Measurements from ENCODE around the gene SERPINB3. TPM values are rescaled to one million over a fixed set of nuclear protein-coding genes. Genes with fewer than 3 reads are reported as not detected.
"Not testable (repeated sequence)": the region's sequence is repeated elsewhere in the genome, so short reads cannot be mapped to it uniquely, and the experiment has no call there.

Gene SERPINB3
- total and polyA plus RNA-seq, 2 donors (not counting 1 experiment from before 2014, with no cell fraction given): not detected

DNA sequence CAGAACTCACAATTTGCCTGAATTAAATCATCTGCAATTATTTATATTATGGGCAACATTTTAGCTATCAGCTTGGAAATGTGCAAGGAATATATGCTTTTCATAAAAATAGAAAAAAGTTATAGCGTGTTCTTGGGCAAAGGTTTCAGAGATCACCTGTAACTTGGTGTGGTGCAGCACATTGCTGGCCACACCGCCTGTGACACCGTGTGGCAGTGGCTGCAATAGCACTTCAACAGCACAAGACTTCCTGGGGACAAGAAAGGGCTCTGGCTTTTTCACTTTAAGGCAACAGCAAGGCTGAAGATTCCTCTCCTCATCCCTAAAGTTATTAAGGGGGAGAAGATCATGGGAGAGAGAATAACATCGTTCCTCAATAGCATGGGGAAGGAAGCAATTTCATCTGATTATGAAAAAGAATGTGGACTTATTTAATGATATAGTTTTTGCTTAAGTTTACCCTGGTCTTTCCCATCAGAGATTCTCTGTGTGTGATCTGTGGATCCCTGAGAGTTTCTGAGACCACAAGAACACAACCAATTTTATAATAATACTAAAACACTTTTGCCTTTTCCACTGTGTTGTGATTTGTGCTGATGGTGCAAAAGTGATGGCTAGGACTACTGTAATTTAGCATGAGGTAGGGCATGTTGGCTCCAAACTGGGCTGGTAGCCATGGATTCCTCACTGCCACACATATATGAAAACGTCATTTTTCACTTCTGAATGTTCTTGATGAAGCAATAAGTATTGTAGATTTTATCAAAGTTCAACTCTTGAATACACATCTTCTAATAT is 15.0 kb upstream of the SERPINB3 start:
- no peak overlapping the region for H3K4me3 ChIP-seq (ENCODE audit: control extremely low read depth in 1 of 5, extremely low read depth in 1 of 5, insufficient read depth in 1 of 5, low read depth in 2 of 5, low read length in 4 of 5)
- no peaks in the 10 kb centered on the region for H3K79me2 ChIP-seq (ENCODE audit: control insufficient read depth, insufficient read depth, low read length)
- ChIA-PET POLR2A (no interaction called here), CTCF (no interaction called here)
- H3K4me1 Mint-ChIP-seq: no peaks in the 10 kb centered on the region
- peaks cover 8% of the 10 kb centered on the region for H3K27me3 Mint-ChIP-seq
- H3K27me3 ChIP-seq (replicated peaks in 1 of 4; ENCODE audit: control extremely low read depth in 1 of 4, control insufficient read depth in 3 of 4, insufficient read depth in 4 of 4, low read length in 3 of 4): no peaks in the 10 kb centered on the region
- DNase-seq: no peak
- H2AFZ ChIP-seq (ENCODE audit: insufficient read depth, low read depth, low read length, poor library complexity, severe bottlenecking): no peak overlapping the region
- no peaks in the 10 kb centered on the region for H4K20me1 ChIP-seq (ENCODE audit: control insufficient read depth, insufficient read depth, low read length, poor library complexity, severe bottlenecking)
- no peak overlapping the region for H3K4me3 Mint-ChIP-seq
- WGBS (ENCODE audit: insufficient coverage): 32% methylated on average over 3 of the region's 5 CpGs
- no peaks in the 10 kb centered on the region for H3K9me3 Mint-ChIP-seq (ENCODE audit: insufficient read depth)
- no peaks in the 10 kb centered on the region for H3K9me3 ChIP-seq (ENCODE audit: control extremely low read depth in 1 of 3, control insufficient read depth in 2 of 3, insufficient read depth in 1 of 3, low read length in 2 of 3)
- no peak overlapping the region for H3K4me2 ChIP-seq (replicated peaks; ENCODE audit: low read depth, low read length, poor library complexity, severe bottlenecking)
- no peak overlapping the region for H3K9ac ChIP-seq (ENCODE audit: low read length)
- no peaks in the 10 kb centered on the region for H3K36me3 ChIP-seq (replicated peaks in 1 of 2; ENCODE audit: control extremely low read depth in 1 of 2, control insufficient read depth in 1 of 2, extremely low read depth in 1 of 2, insufficient read depth in 2 of 2, low read length in 1 of 2)
- intact Hi-C loops (cut with micrococcal nuclease): no loop called here
- no peak overlapping the region for H3K27ac Mint-ChIP-seq
- no peak overlapping the region for H3K27ac ChIP-seq (ENCODE audit: low read length in 2 of 2)
- H3K4me1 ChIP-seq (ENCODE audit: control insufficient read depth in 2 of 2, insufficient read depth in 2 of 2, low read length in 2 of 2): no peaks in the 10 kb centered on the region
- no peak for ATAC-seq (ENCODE audit: low read depth)
- TF ChIP-seq, protein P1, sequence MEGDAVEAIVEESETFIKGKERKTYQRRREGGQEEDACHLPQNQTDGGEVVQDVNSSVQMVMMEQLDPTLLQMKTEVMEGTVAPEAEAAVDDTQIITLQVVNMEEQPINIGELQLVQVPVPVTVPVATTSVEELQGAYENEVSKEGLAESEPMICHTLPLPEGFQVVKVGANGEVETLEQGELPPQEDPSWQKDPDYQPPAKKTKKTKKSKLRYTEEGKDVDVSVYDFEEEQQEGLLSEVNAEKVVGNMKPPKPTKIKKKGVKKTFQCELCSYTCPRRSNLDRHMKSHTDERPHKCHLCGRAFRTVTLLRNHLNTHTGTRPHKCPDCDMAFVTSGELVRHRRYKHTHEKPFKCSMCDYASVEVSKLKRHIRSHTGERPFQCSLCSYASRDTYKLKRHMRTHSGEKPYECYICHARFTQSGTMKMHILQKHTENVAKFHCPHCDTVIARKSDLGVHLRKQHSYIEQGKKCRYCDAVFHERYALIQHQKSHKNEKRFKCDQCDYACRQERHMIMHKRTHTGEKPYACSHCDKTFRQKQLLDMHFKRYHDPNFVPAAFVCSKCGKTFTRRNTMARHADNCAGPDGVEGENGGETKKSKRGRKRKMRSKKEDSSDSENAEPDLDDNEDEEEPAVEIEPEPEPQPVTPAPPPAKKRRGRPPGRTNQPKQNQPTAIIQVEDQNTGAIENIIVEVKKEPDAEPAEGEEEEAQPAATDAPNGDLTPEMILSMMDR (IDR thresholded peaks at IDR 0.05): no peak
- no peak for TF ChIP-seq EZH2 (IDR thresholded peaks at IDR 0.05; ENCODE audit: borderline replicate concordance, insufficient read depth, low read depth, low read length, poor library complexity, severe bottlenecking)

DNA sequence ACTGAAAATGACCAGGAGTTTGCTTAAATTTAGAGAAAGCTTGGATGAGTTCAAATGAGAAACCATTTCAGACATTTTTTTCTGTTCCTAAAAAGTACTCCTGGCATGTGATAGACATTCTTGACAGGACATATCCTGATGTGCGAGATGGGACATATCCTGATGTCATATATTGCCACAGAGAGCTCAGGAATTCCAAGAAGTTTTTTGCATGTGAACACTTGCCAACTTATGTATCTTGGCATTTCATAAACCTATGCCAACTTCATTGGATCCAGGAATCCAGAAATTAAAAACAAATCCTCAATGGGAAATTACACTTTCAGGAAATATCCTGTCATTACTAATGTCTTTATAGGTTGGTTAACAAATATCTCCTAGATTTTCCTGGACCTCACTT is 2.9 kb upstream of the SERPINB3 start:
- POLR2A ChIA-PET: no interaction called here
- Histone ChIP-seq H3K79me2 (ENCODE audit: control insufficient read depth, insufficient read depth, low read length) (no peaks in the 10 kb centered on the region), H3K36me3 (replicated peaks in 1 of 2; ENCODE audit: control extremely low read depth in 1 of 2, control insufficient read depth in 1 of 2, extremely low read depth in 1 of 2, insufficient read depth in 2 of 2, low read length in 1 of 2) (no peaks in the 10 kb centered on the region), H3K4me3 (ENCODE audit: control extremely low read depth in 1 of 5, extremely low read depth in 1 of 5, insufficient read depth in 1 of 5, low read depth in 2 of 5, low read length in 4 of 5) (no peak overlapping the region), H3K27me3 (replicated peaks in 1 of 4; ENCODE audit: control extremely low read depth in 1 of 4, control insufficient read depth in 3 of 4, insufficient read depth in 4 of 4, low read length in 3 of 4) (no peaks in the 10 kb centered on the region), H3K9ac (ENCODE audit: low read length) (no peak overlapping the region), H3K27ac (ENCODE audit: low read length in 2 of 2) (no peak overlapping the region), H4K20me1 (ENCODE audit: control insufficient read depth, insufficient read depth, low read length, poor library complexity, severe bottlenecking) (no peaks in the 10 kb centered on the region), H3K9me3 (ENCODE audit: control extremely low read depth in 1 of 3, control insufficient read depth in 2 of 3, insufficient read depth in 1 of 3, low read length in 2 of 3) (peaks cover 0 to 2% (median 0%) of the 10 kb centered on the region in 3 donors), H3K4me1 (ENCODE audit: control insufficient read depth in 2 of 2, insufficient read depth in 2 of 2, low read length in 2 of 2) (no peaks in the 10 kb centered on the region), H3K4me2 (replicated peaks; ENCODE audit: low read depth, low read length, poor library complexity, severe bottlenecking) (no peak overlapping the region), H2AFZ (ENCODE audit: insufficient read depth, low read depth, low read length, poor library complexity, severe bottlenecking) (no peak overlapping the region)
- DNase-seq: no peak
- CTCF ChIA-PET: no interaction called here
- ATAC-seq (ENCODE audit: low read depth): no peak
- intact Hi-C loops (cut with micrococcal nuclease): no loop called here
- TF ChIP-seq, protein P1 (IDR thresholded peaks at IDR 0.05): no peak
- Mint-ChIP-seq H3K4me3 (no peak overlapping the region), H3K4me1 (no peaks in the 10 kb centered on the region), H3K27ac (no peak overlapping the region), H3K27me3 (peaks cover 5% of the 10 kb centered on the region), H3K9me3 (ENCODE audit: insufficient read depth) (peaks cover 12% of the 10 kb centered on the region)
- 86% methylated on average over 1 of the region's 1 CpG for WGBS (ENCODE audit: insufficient coverage)

DNA sequence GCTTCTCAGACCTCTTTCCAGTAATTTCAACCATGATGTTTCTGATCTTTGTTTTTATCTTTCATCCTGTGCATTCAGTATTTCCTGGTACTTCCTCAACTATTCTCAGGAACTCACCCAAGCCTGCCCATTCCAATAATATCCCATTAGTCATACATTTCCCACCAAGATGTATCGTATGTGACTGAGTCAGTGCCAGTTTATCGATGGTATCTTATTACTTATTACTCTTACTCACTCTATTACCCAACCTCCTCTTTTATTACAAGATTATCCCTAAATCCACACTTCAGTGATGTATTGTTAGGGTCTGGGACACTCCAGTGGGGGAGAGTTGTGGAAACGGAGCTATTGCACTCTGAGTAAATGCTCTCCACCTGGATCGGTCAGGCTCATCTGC is 2.8 kb downstream of the SERPINB3 start:
- H2AFZ ChIP-seq (ENCODE audit: insufficient read depth, low read depth, low read length, poor library complexity, severe bottlenecking); H3K27ac ChIP-seq (ENCODE audit: low read length in 2 of 2); H3K4me1 Mint-ChIP-seq; H4K20me1 ChIP-seq (ENCODE audit: control insufficient read depth, insufficient read depth, low read length, poor library complexity, severe bottlenecking); H3K4me2 ChIP-seq (replicated peaks; ENCODE audit: low read depth, low read length, poor library complexity, severe bottlenecking); H3K4me3 ChIP-seq (ENCODE audit: control extremely low read depth in 1 of 5, extremely low read depth in 1 of 5, insufficient read depth in 1 of 5, low read depth in 2 of 5, low read length in 4 of 5); H3K36me3 ChIP-seq (replicated peaks in 1 of 2; ENCODE audit: control extremely low read depth in 1 of 2, control insufficient read depth in 1 of 2, extremely low read depth in 1 of 2, insufficient read depth in 2 of 2, low read length in 1 of 2); H3K4me1 ChIP-seq (ENCODE audit: control insufficient read depth in 2 of 2, insufficient read depth in 2 of 2, low read length in 2 of 2); H3K27me3 Mint-ChIP-seq; ATAC-seq (ENCODE audit: low read depth); H3K4me3 Mint-ChIP-seq; H3K9ac ChIP-seq (ENCODE audit: low read length); POLR2A ChIA-PET; H3K27ac Mint-ChIP-seq; DNase-seq; H3K27me3 ChIP-seq (replicated peaks in 1 of 4; ENCODE audit: control extremely low read depth in 1 of 4, control insufficient read depth in 3 of 4, insufficient read depth in 4 of 4, low read length in 3 of 4); H3K9me3 Mint-ChIP-seq (ENCODE audit: insufficient read depth); CTCF ChIA-PET; H3K79me2 ChIP-seq (ENCODE audit: control insufficient read depth, insufficient read depth, low read length); intact Hi-C loops (cut with micrococcal nuclease); H3K9me3 ChIP-seq (ENCODE audit: control extremely low read depth in 1 of 3, control insufficient read depth in 2 of 3, insufficient read depth in 1 of 3, low read length in 2 of 3): not testable (repeated sequence)
- WGBS (ENCODE audit: insufficient coverage): 80% methylated on average over 1 of the region's 4 CpGs

Data from B cell (primary cell).